CD14-positive monocyte (primary cell): Measurements from ENCODE around the gene DDR1. TPM values are rescaled to one million over a fixed set of nuclear protein-coding genes. Genes with fewer than 3 reads are reported as not detected.

Experiments
- DNase-seq, 3 donors: peaks; one replicate each; pipeline ENCODE4 v3.0.0-alpha.2; 2011 to 2022
- H2AFZ ChIP-seq: 2 replicates; pipeline ENCODE4 v1.6.0; 2012; ENCODE audit warnings: mild to moderate bottlenecking, low read depth, low read length, inconsistent platforms; ENCODE audit not compliant: insufficient read depth, poor library complexity, severe bottlenecking
- H3K27ac ChIP-seq, 2 donors: 1 replicate in 1 of 2; 2 replicates in 1 of 2; pipeline ENCODE4 v1.5.1; 2012 to 2013; ENCODE audit warnings: low read length in 2 of 2, control low read depth in 1 of 2, inconsistent platforms in 1 of 2, low read depth in 1 of 2, mild to moderate bottlenecking in 1 of 2
- H3K27me3 ChIP-seq, 2 donors: one replicate each; pipeline versions ENCODE4 v1.6.0 to v1.6.1; 2011 to 2013; ENCODE audit warnings: low read length in 2 of 2; ENCODE audit not compliant: control insufficient read depth in 2 of 2, insufficient read depth in 2 of 2
- H3K36me3 ChIP-seq, 2 donors: replicated peaks in 1 of 2; 1 replicate in 1 of 2; 2 replicates in 1 of 2; pipeline versions ENCODE4 v1.5.1 to v1.6.1; 2012 to 2013; ENCODE audit warnings: low read length in 2 of 2, control low read depth in 1 of 2, inconsistent platforms in 1 of 2, mild to moderate bottlenecking in 1 of 2; ENCODE audit not compliant: insufficient read depth in 2 of 2, control insufficient read depth in 1 of 2
- H3K4me1 ChIP-seq, 2 donors: 1 replicate in 1 of 2; 2 replicates in 1 of 2; pipeline versions ENCODE4 v1.5.1 to v1.6.1; 2012 to 2013; ENCODE audit warnings: low read length in 2 of 2, control low read depth in 1 of 2, inconsistent platforms in 1 of 2, mild to moderate bottlenecking in 1 of 2, moderate library complexity in 1 of 2; ENCODE audit not compliant: insufficient read depth in 2 of 2, control insufficient read depth in 1 of 2
- H3K4me2 ChIP-seq: replicated peaks from 2 replicates; pipeline ENCODE3; 2012; ENCODE audit warnings: low read length, moderate library complexity, mild to moderate bottlenecking; ENCODE audit not compliant: poor library complexity, severe bottlenecking; ENCODE audit errors: extremely low read depth
- H3K4me3 ChIP-seq, 3 experiments: fragments of 200-600 bp in 1 of 3; sonication (generic) in 1 of 3; replicated peaks in 1 of 3; 1 replicate in 2 of 3; 2 replicates in 1 of 3; pipeline ENCODE4 v1.5.1; 2011 to 2013; ENCODE audit warnings: low read length in 3 of 3, mild to moderate bottlenecking in 3 of 3, control low read depth in 2 of 3, low read depth in 2 of 3, inconsistent platforms in 1 of 3, moderate library complexity in 1 of 3
- H3K79me2 ChIP-seq: 2 replicates; pipeline ENCODE4 v1.6.0; 2012; ENCODE audit warnings: mild to moderate bottlenecking, control low read depth, inconsistent platforms, low read length, moderate library complexity; ENCODE audit not compliant: insufficient read depth
- H3K9ac ChIP-seq: 2 replicates; pipeline ENCODE4 v1.6.0; 2017; ENCODE audit warnings: low read length, mild to moderate bottlenecking; ENCODE audit not compliant: insufficient read depth, poor library complexity, severe bottlenecking
- H3K9me3 ChIP-seq, 2 donors: replicated peaks in 1 of 2; 1 replicate in 1 of 2; 2 replicates in 1 of 2; pipeline versions ENCODE4 v1.5.1 to v1.6.1; 2012 to 2013; ENCODE audit warnings: low read length in 2 of 2, control low read depth in 1 of 2; ENCODE audit not compliant: control insufficient read depth in 1 of 2, insufficient read depth in 1 of 2
- H4K20me1 ChIP-seq: 2 replicates; pipeline ENCODE4 v1.6.0; 2012; ENCODE audit warnings: mild to moderate bottlenecking, low read length, control low read depth, moderate library complexity; ENCODE audit not compliant: insufficient read depth
- H3K27ac Mint-ChIP-seq, 7 donors: one replicate each; pipeline ENCODE4 v1.8.0; 2020; ENCODE audit warnings: mild to moderate bottlenecking in 7 of 7, mixed read lengths in 7 of 7, moderate library complexity in 6 of 7, inconsistent platforms in 2 of 7
- H3K27me3 Mint-ChIP-seq, 3 donors: one replicate each; pipeline ENCODE4 v1.8.0; 2021 to 2022; ENCODE audit warnings: low read depth in 3 of 3, mild to moderate bottlenecking in 3 of 3, mixed read lengths in 3 of 3, moderate library complexity in 3 of 3, inconsistent platforms in 1 of 3
- H3K36me3 Mint-ChIP-seq, 2 donors: one replicate each; pipeline ENCODE4 v1.8.0; 2020; ENCODE audit warnings: mixed read lengths in 2 of 2, inconsistent platforms in 1 of 2, mild to moderate bottlenecking in 1 of 2
- H3K4me1 Mint-ChIP-seq: one replicate; pipeline ENCODE4 v1.8.0; 2020; ENCODE audit warnings: mild to moderate bottlenecking, mixed read lengths
- H3K4me3 Mint-ChIP-seq, 2 donors: one replicate each; pipeline ENCODE4 v1.8.0; 2020; ENCODE audit warnings: mild to moderate bottlenecking in 2 of 2, mixed read lengths in 2 of 2, moderate library complexity in 1 of 2
- H3K9me3 Mint-ChIP-seq, 7 donors: one replicate each; pipeline ENCODE4 v1.8.0; 2020 to 2022; ENCODE audit warnings: mixed read lengths in 7 of 7, mild to moderate bottlenecking in 6 of 7, moderate library complexity in 6 of 7, inconsistent platforms in 2 of 7
- WGBS: methylation state at CpG from one replicate; pipeline ENCODE4 v1.1.5; 2013; ENCODE audit warnings: missing lambda C conversion rate; ENCODE audit not compliant: insufficient coverage; 5-methylcytosine and 5-hydroxymethylcytosine counted together
- intact Hi-C, 2 donors: fragments of 100-400 bp; cut with micrococcal nuclease; formaldehyde crosslinking; loops; one replicate each; pipeline versions ENCODE4 v1.15.0 to v1.15.1; 2023
- polyA plus RNA-seq, 3 donors: library from polyadenylated mRNA; depleted of rRNA in 1 of 3; unstranded in 2 of 3; stranded (reverse) in 1 of 3; fragments of 300-500 nt in 2 of 3; fragments of >200 nt in 1 of 3; fragmentation: Illumina TruSeq in 2 of 3; gene quantifications; 1 replicate in 2 of 3; 2 replicates in 1 of 3; pipeline ENCODE4 v1.2.3, GENCODE V29; 2012 to 2021
- TF ChIP-seq, protein P1 (sequence below): fragments of 200-600 bp; IDR thresholded peaks from one replicate; pipeline ENCODE4 v1.8.0; 2022; ENCODE audit warnings: antibody characterized with exemption, mild to moderate bottlenecking

The DDR1 gene
- polyA plus RNA-seq, 3 donors = 0.39 to 1.0 (median 0.51) TPM

DNA sequence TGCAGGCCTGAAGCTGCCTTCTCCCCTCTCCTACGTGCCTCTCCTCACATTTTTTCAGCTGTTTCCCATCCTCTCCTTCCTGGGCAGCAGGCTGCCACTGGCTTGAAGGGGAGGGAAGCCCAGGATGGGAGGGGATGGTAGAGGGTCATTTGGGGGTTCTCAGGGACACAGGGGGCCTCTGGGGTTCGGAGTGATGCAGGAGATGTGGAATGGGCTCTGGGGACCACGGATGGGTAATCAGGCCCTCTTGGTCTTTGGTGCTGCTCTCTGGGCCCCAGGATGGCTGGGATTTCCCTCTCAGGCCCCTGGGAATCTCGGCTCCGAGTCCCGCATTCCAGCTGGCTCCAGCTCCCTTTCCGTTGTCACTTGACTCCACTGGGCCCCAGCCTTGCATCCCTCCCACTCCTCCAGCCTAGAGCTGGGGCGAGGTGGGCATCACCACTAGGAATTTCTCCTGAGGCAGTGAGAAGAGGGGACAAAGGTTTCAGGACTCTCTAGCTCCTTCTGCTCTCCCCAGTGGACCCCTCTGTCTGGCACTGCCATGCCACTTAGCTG, 2.0 kb upstream of the DDR1 start:
- WGBS = 94% methylated on average over 6 of the region's 8 CpGs
- Histone ChIP-seq H3K36me3 (no peaks in the 10 kb centered on the region), H4K20me1 (no peaks in the 10 kb centered on the region), H3K4me1 (peaks cover 17 to 18% of the 10 kb centered on the region in 2 donors), H3K27me3 (peaks cover 4 to 55% of the 10 kb centered on the region in 2 donors), H3K9ac (no peak overlapping the region), H3K79me2 (no peaks in the 10 kb centered on the region), H3K4me3 (no peak overlapping the region), H3K9me3 (no peaks in the 10 kb centered on the region), H3K4me2 (no peak overlapping the region), H3K27ac (no peak overlapping the region), H2AFZ (no peak overlapping the region)
- H3K4me3 Mint-ChIP-seq = no peak overlapping the region
- peaks cover 0 to 5% of the 10 kb centered on the region in 2 donors for H3K36me3 Mint-ChIP-seq
- TF ChIP-seq, protein P1, sequence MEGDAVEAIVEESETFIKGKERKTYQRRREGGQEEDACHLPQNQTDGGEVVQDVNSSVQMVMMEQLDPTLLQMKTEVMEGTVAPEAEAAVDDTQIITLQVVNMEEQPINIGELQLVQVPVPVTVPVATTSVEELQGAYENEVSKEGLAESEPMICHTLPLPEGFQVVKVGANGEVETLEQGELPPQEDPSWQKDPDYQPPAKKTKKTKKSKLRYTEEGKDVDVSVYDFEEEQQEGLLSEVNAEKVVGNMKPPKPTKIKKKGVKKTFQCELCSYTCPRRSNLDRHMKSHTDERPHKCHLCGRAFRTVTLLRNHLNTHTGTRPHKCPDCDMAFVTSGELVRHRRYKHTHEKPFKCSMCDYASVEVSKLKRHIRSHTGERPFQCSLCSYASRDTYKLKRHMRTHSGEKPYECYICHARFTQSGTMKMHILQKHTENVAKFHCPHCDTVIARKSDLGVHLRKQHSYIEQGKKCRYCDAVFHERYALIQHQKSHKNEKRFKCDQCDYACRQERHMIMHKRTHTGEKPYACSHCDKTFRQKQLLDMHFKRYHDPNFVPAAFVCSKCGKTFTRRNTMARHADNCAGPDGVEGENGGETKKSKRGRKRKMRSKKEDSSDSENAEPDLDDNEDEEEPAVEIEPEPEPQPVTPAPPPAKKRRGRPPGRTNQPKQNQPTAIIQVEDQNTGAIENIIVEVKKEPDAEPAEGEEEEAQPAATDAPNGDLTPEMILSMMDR = no peak
- DNase-seq = no peak
- intact Hi-C loops = loop anchor here in 1 of 2 donors (5.0 kb wide), 1 partner anchor 40 kb away; no protein-coding TSS in a partner anchor
- peaks cover 38 to 58% (median 42%) of the 10 kb centered on the region in 3 donors for H3K27me3 Mint-ChIP-seq
- H3K9me3 Mint-ChIP-seq = peaks cover 0 to 5% (median 0%) of the 10 kb centered on the region in 7 donors
- no peak overlapping the region for H3K27ac Mint-ChIP-seq
- H3K4me1 Mint-ChIP-seq = peaks cover 29% of the 10 kb centered on the region

DNA sequence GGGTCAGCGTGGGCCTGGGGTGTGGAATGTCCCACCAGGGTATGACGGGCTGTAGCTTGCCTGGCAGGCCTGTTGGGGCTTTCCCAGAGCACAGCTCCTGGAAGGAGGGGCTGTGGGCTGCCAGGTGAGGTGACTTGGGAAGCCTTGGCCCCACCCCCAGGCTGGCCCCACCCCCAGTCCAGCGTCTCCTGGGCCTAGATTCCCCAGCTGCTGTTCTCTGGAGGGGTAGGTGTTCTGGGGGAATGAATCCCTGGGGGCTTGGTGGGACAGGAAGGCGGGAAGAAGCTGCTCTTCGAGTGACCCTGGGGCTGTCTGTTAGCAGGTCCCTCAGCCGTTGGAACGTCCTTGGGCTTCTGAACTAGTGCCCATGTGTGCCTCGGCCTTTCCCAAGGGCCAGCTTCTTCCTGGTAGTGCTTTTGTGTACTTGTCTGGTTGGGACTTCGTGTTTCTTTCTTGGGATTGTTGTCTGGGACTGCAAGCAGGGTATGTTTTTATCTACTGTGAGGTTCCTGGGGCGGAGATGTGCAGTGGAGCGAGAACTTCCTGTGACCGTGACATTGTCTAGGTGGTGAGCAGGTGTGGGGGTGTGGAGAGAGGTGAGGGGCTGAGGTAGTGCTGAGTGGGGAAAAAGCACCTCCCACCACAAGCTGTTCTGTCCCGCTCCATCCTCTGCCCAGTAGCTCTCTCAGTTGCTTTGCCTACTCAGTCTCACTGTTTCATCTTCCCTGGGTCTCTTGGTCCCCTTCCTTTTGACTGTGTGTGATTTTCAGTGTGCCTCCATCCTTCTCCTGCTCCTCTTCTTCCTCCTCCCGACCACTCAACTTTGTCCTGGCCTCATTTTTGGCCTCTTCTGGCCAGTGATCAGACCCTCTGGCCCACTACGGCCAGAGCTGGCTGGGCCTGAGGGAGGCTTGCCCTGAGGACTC, 1.3 kb upstream of the DDR1 start:
- no peaks in the 10 kb centered on the region for H3K36me3 ChIP-seq
- H3K9ac ChIP-seq = no peak overlapping the region
- no peaks in the 10 kb centered on the region for H3K79me2 ChIP-seq
- H3K27ac ChIP-seq = no peak overlapping the region
- DNase-seq = no peak
- Mint-ChIP-seq H3K27me3 (peaks cover 36 to 58% (median 42%) of the 10 kb centered on the region in 3 donors), H3K36me3 (peaks cover 0 to 5% of the 10 kb centered on the region in 2 donors), H3K9me3 (peaks cover 0 to 5% (median 0%) of the 10 kb centered on the region in 7 donors), H3K4me3 (peak overlapping the region; percentile 73 to 79), H3K27ac (peak overlapping the region in 2 of 7 donors; percentile 5 to 74), H3K4me1 (peaks cover 23% of the 10 kb centered on the region)
- peaks cover 4 to 55% of the 10 kb centered on the region in 2 donors for H3K27me3 ChIP-seq
- intact Hi-C loops = loop anchor here in 1 of 2 donors (5.0 kb wide), 1 partner anchor 41 kb away; no protein-coding TSS in a partner anchor
- H3K4me1 ChIP-seq = peaks cover 10 to 11% of the 10 kb centered on the region in 2 donors
- no peak overlapping the region for H2AFZ ChIP-seq
- TF ChIP-seq, protein P1 = no peak
- whole genome bisulfite sequencing = 90% methylated on average over 9 of the region's 15 CpGs
- H3K4me2 ChIP-seq = no peak overlapping the region
- no peaks in the 10 kb centered on the region for H3K9me3 ChIP-seq
- H3K4me3 ChIP-seq = no peak overlapping the region
- no peaks in the 10 kb centered on the region for H4K20me1 ChIP-seq
